Activated CD8-positive, alpha-beta memory T cell treated with anti-CD3 and anti-CD28 coated beads for 48 hours (primary cell): ENCODE measurements around the gene FOXR1.

ENCODE experiments used
- DNase-seq, 3 experiments: peaks; one replicate each; pipeline ENCODE4 v3.0.0-alpha.2; 2020; ENCODE audit warnings: low read depth in 2 of 3, low spot score in 2 of 3

Gene FOXR1, protein sequence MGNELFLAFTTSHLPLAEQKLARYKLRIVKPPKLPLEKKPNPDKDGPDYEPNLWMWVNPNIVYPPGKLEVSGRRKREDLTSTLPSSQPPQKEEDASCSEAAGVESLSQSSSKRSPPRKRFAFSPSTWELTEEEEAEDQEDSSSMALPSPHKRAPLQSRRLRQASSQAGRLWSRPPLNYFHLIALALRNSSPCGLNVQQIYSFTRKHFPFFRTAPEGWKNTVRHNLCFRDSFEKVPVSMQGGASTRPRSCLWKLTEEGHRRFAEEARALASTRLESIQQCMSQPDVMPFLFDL

GRCh38 chr11:118971646-118972045 lies at the start of gene FOXR1:
Gene FOXR1, plus strand, starts transcription at chr11:118971761. Its CDS starts 171 bp downstream, at chr11:118971932.
- DNase-seq = no peak

GRCh38 chr11:118921929-118922744 lies 49.4 kb upstream of the FOXR1 start:
- no peak for DNase-seq

DNA sequence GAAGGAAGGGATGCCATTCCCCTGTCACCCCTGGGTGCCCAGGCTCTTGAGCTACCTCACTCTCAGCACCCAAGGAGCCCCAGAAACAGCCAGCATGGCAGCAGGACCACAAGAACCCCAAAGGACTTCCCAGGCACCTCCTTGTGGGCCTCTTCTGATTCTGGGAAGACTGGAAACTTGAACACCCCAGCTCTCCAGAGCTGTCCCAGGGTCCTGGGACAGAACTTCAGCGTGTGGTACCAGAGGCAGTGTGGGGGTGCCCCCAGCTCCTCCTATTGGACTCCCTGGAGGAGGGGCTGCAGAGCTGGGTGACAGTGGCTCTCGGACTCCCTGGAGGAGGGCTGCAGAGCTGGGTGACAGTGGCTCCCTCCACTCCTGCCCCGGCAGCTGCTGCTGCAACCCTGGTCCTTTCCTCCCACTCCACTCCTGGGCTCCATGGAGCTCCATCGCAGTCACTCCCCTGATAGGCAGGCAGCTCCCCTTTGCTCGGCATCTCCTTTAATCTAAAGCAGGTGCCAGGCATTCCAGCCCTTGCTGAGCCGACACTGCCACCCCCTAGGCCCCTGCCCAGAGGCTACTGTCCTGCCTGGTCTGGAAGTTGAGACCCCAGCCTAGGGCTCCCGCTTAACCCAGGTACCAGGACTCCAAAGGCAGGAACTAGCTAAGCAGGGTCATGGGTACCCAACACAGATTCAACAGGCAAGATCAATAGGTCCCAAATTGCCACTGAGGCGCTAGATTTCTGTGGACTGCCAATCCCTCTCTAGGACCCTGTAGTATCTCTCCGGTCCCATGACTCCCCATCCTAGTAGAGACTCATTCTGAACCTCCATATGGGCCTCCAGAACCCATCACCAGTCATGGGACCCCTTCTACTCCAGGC lies 48.6 kb upstream of the FOXR1 start:
- DNase-seq = no peak

GRCh38 chr11:118923721-118924587 lies 47.6 kb upstream of the FOXR1 start:
- DNase-seq = no peak

DNA sequence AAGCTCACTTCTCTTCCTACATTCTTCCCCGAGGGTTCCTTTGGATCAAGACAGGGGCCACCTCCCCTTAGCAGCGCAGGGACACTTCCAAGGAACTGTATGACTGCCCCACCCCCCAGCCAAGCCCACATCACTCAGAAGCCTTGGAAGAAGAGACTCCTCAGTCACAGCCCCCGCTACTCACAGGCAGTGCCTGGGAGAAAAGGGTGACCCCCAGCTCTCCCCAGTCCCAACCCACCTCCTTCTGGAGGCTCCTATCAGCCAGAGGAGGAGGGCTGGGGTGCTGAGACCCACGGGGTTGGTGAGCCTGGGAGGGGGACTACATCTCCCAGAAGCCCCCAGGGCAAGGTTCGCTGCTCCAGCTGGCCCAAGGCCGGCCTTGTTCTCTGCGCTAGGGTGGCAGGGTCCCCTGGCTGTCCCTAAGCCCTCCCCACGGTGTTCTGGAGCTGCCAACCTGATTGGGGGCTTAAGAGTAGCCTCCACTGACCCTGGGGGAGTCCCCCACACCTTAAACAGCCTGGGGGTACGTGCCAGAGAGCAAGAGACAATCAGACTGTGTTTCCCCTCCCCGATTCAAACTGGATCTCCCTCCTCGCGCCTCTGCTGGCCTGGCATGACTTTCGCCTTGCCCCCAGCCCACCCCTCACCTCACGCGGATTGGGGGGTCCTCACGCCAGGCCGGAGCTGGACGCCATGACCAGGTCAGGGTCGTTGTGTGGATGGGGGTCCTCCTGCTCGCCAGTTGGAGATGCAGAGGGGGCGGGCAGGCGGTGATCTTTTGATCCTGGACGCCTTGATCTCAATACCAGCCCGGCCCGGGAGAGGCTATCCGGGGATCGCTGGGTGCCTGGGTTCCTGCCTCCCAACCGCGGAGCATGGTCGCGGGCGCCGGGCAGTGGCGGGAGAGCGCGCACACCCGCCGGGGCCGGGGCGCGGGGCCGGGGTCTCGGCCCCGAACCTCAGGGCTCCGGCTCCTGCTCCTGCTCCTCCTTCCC lies 46.7 kb upstream of the FOXR1 start:
- no peak for DNase-seq

DNA sequence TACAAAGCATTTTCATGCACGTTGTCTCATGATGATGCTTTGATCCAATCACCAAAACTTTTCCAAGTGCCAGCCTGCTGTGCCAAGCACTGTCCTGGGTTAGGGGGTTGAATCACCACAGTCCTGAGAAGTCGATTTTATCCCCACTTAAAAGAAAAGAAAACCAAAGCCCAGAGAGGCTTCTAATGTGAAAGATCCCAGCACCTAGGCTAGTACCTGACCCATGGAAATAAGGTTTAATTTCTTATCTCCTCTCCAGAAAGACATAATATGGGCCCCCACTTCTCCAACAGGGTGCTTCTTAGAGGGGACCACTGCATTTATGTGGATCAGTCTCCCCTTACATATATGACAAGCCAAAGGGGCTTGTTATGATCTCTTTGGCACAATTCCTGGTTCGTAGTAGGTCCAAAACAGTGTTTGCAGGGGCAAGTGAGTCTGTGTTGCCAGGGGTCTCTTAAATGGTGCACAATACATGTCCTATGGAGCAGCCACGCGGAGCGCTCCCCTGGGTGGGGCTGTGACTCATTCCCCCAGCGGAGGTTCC lies 43.9 kb upstream of the FOXR1 start:
- DNase-seq = no peak

GRCh38 chr11:118928101-118928869 lies 43.3 kb upstream of the FOXR1 start:
- DNase-seq = peak in 2 of 3 experiments; percentile 89 to 99

GRCh38 chr11:118928870-118929500 lies 42.6 kb upstream of the FOXR1 start:
- DNase-seq = no peak

DNA sequence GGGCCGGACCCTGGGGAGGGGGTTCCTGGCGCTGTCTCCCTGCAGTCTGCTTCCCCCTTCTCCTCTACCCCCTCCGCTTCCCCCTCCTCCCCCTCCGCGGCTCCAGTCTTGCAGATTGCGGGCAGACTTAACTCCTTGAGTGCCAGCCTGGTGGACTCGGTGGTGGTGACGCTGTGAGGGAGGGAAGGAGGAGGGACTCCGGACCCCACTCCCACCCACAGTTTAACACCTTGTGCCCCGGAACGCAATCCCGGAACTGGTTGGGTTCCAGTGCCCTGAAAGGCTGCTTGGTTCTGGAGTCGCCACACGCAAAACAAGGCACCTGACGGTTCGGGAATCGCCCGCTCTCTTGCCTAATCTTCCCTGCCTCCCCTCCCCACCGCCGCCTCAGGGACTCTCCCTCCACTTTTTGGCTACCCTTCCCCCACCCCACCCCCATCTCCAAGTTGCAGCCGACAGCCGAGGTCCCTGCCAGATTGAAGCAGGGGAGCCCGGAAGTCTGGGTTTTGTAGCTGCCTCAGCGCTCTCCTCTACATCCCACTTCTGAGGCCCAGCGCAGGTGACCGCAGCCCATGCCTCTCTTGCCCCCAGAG lies 42.0 kb upstream of the FOXR1 start:
- DNase-seq = peak in 1 of 3 experiments; percentile 45

- DNase-seq = peak in 2 of 3 experiments; percentile 87 to 90
Observed at GRCh38 chr11:118930094-118930712, 41.4 kb upstream of the FOXR1 start.

DNA sequence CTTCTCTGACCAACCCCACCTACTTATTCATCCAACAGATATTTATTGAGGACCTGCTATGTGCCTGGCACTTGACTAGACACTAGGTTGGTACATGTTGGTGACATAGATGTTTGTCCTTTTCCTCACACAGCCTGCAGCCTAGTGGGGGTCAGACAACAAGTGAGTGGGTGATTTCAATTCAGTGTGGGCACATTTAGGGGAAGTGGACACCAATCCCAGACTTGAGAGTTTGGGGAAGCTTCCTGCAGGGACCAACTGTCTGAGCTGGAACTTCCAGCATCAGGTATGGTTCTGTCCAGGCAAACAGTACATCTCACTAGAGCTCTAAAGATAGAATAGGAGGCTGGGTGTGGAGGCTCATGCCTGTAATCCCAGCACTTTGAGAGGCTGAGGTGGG lies 40.0 kb upstream of the FOXR1 start:
- DNase-seq = no peak

DNA sequence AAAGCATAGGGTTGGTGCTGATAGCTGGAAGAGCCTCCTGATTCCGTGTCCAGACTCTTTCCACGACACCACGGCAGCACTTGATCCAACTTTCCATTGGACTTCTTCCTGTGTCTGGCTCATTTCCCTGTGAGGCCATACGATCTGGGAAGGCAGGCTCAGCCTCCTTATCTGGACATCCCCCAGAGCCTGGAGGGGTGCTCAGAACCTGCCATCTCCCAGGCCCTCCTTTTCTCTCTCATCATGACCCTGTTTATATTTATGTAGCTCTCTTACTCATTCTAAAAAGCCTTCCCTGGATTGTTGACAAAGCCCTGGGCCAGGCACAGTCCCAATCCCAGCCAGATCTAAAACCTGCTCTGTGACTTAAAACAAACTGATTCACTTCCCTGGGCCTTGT lies 38.1 kb upstream of the FOXR1 start:
- no peak for DNase-seq

GRCh38 chr11:118935376-118935775 lies 36.2 kb upstream of the FOXR1 start:
- DNase-seq = no peak

GRCh38 chr11:118938491-118939403 lies 32.8 kb upstream of the FOXR1 start:
- no peak for DNase-seq

DNA sequence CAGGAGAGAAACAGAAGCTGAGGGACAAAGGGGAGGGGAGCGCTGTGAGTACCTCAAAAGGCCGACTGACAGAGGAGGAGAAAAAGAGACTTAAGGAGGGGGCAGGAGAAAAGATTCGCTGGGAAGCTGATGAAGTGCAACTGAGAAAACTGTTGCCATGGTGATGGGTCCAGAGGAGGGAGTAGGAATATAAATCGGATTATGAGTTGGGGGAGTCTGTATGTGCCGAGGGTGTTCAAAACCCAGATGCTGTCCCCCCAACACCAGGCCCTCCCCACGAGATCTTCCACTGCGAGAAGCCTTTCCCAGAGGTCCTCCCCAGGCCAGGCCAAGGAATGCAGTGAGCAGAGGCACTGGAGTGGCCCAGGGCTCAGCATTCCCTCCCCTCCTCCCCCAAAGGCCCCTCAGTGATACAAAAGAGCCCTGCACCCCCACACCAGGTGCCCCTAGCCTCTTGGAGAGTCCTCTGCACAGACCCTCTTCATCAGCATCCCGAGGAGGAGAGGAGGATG lies 32.1 kb upstream of the FOXR1 start:
- DNase-seq = no peak
